ENCODE data around the gene RNASEH1. TPM values are rescaled to one million over a fixed set of nuclear protein-coding genes. Genes with fewer than 3 reads are reported as not detected.
A peak's percentile ranks its signal among the peaks of the same experiment; 100 is the strongest.

Gene RNASEH1
- 10 to 100 TPM; 17.1 to 19.5 (median 18.0) TPM for total RNA-seq

- no peaks in the 10 kb centered on the region for H3K27me3 ChIP-seq
- H3K36me3 ChIP-seq = peaks cover 3 to 34% (median 24%) of the 10 kb centered on the region in 4 donors
- WGBS, 2 donors = 0 to 1% methylated on average over 25 to 41 of the region's 67 CpGs
- peak within 1 kb of the TSS; percentile 68 to 100 (median 97) for H3K4me3 ChIP-seq
- peak within 1 kb of the TSS; percentile 92 to 98 (median 96) for H3K27ac ChIP-seq
- ATAC-seq (ENCODE audit: low FRiP score in 2 of 2) (peak; percentile 99), DNase-seq (peak; percentile 99 to 100)
- no peaks in the 10 kb centered on the region for H3K9me3 ChIP-seq
- peak in 2 of 4 donors; percentile 36 to 82 for TF ChIP-seq EP300 (IDR thresholded peaks at IDR 0.05)
- TF ChIP-seq, protein P1, sequence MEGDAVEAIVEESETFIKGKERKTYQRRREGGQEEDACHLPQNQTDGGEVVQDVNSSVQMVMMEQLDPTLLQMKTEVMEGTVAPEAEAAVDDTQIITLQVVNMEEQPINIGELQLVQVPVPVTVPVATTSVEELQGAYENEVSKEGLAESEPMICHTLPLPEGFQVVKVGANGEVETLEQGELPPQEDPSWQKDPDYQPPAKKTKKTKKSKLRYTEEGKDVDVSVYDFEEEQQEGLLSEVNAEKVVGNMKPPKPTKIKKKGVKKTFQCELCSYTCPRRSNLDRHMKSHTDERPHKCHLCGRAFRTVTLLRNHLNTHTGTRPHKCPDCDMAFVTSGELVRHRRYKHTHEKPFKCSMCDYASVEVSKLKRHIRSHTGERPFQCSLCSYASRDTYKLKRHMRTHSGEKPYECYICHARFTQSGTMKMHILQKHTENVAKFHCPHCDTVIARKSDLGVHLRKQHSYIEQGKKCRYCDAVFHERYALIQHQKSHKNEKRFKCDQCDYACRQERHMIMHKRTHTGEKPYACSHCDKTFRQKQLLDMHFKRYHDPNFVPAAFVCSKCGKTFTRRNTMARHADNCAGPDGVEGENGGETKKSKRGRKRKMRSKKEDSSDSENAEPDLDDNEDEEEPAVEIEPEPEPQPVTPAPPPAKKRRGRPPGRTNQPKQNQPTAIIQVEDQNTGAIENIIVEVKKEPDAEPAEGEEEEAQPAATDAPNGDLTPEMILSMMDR (IDR thresholded peaks at IDR 0.05) = peak in 1 of 6 experiments; percentile 6
- peak; percentile 98 to 99 for TF ChIP-seq POLR2AphosphoS5 (IDR thresholded peaks at IDR 0.05)
- TF ChIP-seq POLR2A (IDR thresholded peaks at IDR 0.05) = peak; percentile 46 to 97 (median 84)
- H3K4me1 ChIP-seq = peaks cover 18 to 20% (median 18%) of the 10 kb centered on the region in 4 donors
These were observed at the start of gene RNASEH1 for GRCh38 chr2:3558205-3559014. Gene RNASEH1 (minus strand): TSS chr2:3558333. CDS start chr2:3558260, 73 bp downstream.

DNA sequence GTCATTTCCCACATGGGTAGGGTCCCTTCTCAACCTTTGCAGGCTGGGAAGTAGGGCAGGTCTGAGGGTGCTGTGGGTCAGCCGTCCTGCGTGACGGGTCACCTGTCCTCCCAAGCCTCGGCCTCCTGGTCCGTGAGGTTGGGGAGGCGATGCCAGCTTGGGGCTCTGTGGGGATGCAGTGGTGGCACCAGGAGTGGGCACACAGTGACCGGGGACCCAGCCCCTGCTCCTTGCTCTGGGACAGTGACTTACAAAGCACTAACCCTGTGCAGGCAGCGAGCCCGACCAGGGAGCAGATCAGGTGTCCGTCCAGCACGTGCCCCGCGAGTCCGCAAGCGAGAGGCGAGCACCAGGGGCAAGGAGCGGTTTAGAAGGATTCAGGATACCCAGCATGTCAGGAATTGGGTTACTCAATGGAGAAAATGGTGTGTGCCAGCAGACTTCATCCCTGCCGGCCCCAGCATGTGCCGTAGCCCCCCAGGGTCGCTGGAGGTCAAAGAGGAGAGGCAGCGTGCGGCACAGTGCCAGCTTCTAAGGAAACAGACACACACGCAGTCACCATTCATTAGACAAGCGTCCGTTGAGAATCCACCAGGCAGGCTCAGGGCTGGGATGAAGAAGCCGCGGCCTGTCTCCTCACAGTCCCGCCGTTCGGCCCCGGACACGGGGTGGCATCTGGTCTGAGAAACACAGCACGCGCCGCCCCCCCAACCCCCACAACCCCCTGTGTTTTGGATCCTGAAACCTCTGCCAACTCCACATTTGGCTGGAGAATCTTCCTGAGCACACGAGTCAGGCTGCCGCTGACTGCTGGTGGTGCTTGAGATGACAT is 48.5 kb upstream of the RNASEH1 start:
- no peaks in the 10 kb centered on the region for H3K4me1 ChIP-seq
- peak in 1 of 2 donors; percentile 77 for DNase-seq
- H3K9me3 ChIP-seq = no peaks in the 10 kb centered on the region
- 88 to 89% methylated on average over 29 to 37 of the region's 37 CpGs for WGBS, 2 donors
- H3K27ac ChIP-seq = no peak overlapping the region
- no peak for TF ChIP-seq POLR2AphosphoS5 (IDR thresholded peaks at IDR 0.05)
- no peak for TF ChIP-seq POLR2A (IDR thresholded peaks at IDR 0.05)
- TF ChIP-seq, protein P1 (IDR thresholded peaks at IDR 0.05) = no peak
- TF ChIP-seq EP300 (IDR thresholded peaks at IDR 0.05) = no peak
- no peaks in the 10 kb centered on the region for H3K36me3 ChIP-seq
- ATAC-seq (ENCODE audit: low FRiP score in 2 of 2) = no peak
- H3K27me3 ChIP-seq = no peaks in the 10 kb centered on the region
- no peak overlapping the region for H3K4me3 ChIP-seq

GRCh38 chr2:3606028-3606369 is 47.9 kb upstream of the RNASEH1 start:
- WGBS, 2 donors = 87 to 93% methylated on average over 6 to 10 of the region's 11 CpGs
- Histone ChIP-seq H3K27ac (no peak overlapping the region), H3K36me3 (no peaks in the 10 kb centered on the region), H3K4me3 (no peak overlapping the region), H3K9me3 (no peaks in the 10 kb centered on the region), H3K27me3 (no peaks in the 10 kb centered on the region), H3K4me1 (no peaks in the 10 kb centered on the region)
- ATAC-seq (ENCODE audit: low FRiP score in 2 of 2) (no peak), DNase-seq (no peak)
- TF ChIP-seq EP300 (IDR thresholded peaks at IDR 0.05) (no peak), POLR2AphosphoS5 (IDR thresholded peaks at IDR 0.05) (no peak)

GRCh38 chr2:3604991-3605961 is 47.1 kb upstream of the RNASEH1 start:
- ATAC-seq (ENCODE audit: low FRiP score in 2 of 2) = no peak
- H3K27ac ChIP-seq = no peak overlapping the region
- no peak for TF ChIP-seq POLR2AphosphoS5 (IDR thresholded peaks at IDR 0.05)
- TF ChIP-seq EP300 (IDR thresholded peaks at IDR 0.05) = no peak
- no peak for TF ChIP-seq POLR2A (IDR thresholded peaks at IDR 0.05)
- TF ChIP-seq, protein P1 (IDR thresholded peaks at IDR 0.05) = no peak

More at GRCh38 chr2:3604991-3605961, 47.1 kb upstream of the RNASEH1 start:
- DNase-seq = peak in 1 of 2 donors; percentile 53
- Histone ChIP-seq H3K4me1 (no peaks in the 10 kb centered on the region), H3K4me3 (peak overlapping the region in 1 of 4 donors; percentile 10), H3K9me3 (no peaks in the 10 kb centered on the region), H3K27me3 (no peaks in the 10 kb centered on the region), H3K36me3 (no peaks in the 10 kb centered on the region)
- 58 to 78% methylated on average over 13 to 25 of the region's 44 CpGs for WGBS, 2 donors
